ENCODE measurements around the gene TSPAN4.
A peak's percentile ranks its signal among the peaks of the same experiment; 100 is the strongest.

Gene TSPAN4

GRCh38 chr11:804599-804964 is 38.1 kb upstream of the TSPAN4 start:
- no peak for DNase-seq (ENCODE audit: low read depth)

GRCh38 chr11:808427-809286 is 34.0 kb upstream of the TSPAN4 start:
- DNase-seq (ENCODE audit: low read depth), result no peak

- DNase-seq (ENCODE audit: low read depth), result peak; percentile 94
These were observed 33.2 kb upstream of the TSPAN4 start, which contains the start of gene RPLP2 for GRCh38 chr11:809287-810039. Gene RPLP2, plus strand, starts transcription at chr11:809967. Its CDS starts 268 bp downstream, at chr11:810235.

GRCh38 chr11:810040-810567 is 32.5 kb upstream of the TSPAN4 start:
- DNase-seq (ENCODE audit: low read depth), result no peak

- no peak for DNase-seq (ENCODE audit: low read depth)
These were observed 31.0 kb upstream of the TSPAN4 start for GRCh38 chr11:811446-812245.

- DNase-seq (ENCODE audit: low read depth), result no peak
These were observed 30.3 kb upstream of the TSPAN4 start for GRCh38 chr11:812390-812789.

GRCh38 chr11:813072-813455 is 29.6 kb upstream of the TSPAN4 start:
- no peak for DNase-seq (ENCODE audit: low read depth)

GRCh38 chr11:813456-814096 is 29.1 kb upstream of the TSPAN4 start:
- no peak for DNase-seq (ENCODE audit: low read depth)

GRCh38 chr11:815675-816432 is 26.8 kb upstream of the TSPAN4 start:
- DNase-seq (ENCODE audit: low read depth), result no peak

- no peak for DNase-seq (ENCODE audit: low read depth)
These were observed 26.2 kb upstream of the TSPAN4 start for GRCh38 chr11:816433-816779.

- DNase-seq (ENCODE audit: low read depth), result peak; percentile 85
These were observed 24.1 kb upstream of the TSPAN4 start, which contains the start of gene PNPLA2 for GRCh38 chr11:818396-819128. Gene PNPLA2, plus strand, starts transcription at chr11:818914. Its CDS starts 805 bp downstream, at chr11:819719.

GRCh38 chr11:819129-819931 is 23.3 kb upstream of the TSPAN4 start:
- DNase-seq (ENCODE audit: low read depth), result peak; percentile 68

GRCh38 chr11:819943-820649 is 22.6 kb upstream of the TSPAN4 start:
- peak; percentile 63 for DNase-seq (ENCODE audit: low read depth)

GRCh38 chr11:820655-821511 is 21.8 kb upstream of the TSPAN4 start:
- peak; percentile 62 for DNase-seq (ENCODE audit: low read depth)

- DNase-seq (ENCODE audit: low read depth), result no peak
These were observed 20.9 kb upstream of the TSPAN4 start for GRCh38 chr11:821512-822371.

GRCh38 chr11:823441-824291 is 19.0 kb upstream of the TSPAN4 start:
- DNase-seq (ENCODE audit: low read depth), result no peak
